Osteoblast (primary cell): Measurements from ENCODE around the gene KLC1. TPM values are rescaled to one million over a fixed set of nuclear protein-coding genes. Genes with fewer than 3 reads are reported as not detected.
A peak's percentile ranks its signal among the peaks of the same experiment; 100 is the strongest.

Experiments
- DNase-seq: peaks from one replicate; pipeline ENCODE4 v3.0.0; 2011; ENCODE audit warnings: low spot score, mixed read lengths; ENCODE audit not compliant: insufficient read length; ENCODE audit errors: missing footprints
- H2AFZ ChIP-seq: 2 replicates; pipeline ENCODE4 v1.6.0; 2011; ENCODE audit warnings: mild to moderate bottlenecking, low read length
- H3K27ac ChIP-seq: 2 replicates; pipeline ENCODE4 v1.5.1; 2011; ENCODE audit warnings: mild to moderate bottlenecking, low read depth, low read length, moderate library complexity
- H3K27me3 ChIP-seq: 2 replicates; pipeline ENCODE4 v1.6.0; 2012; ENCODE audit warnings: mild to moderate bottlenecking, control low read depth, inconsistent platforms, low read length, moderate library complexity; ENCODE audit not compliant: insufficient read depth
- H3K36me3 ChIP-seq: 2 replicates; pipeline ENCODE4 v1.5.1; 2011; ENCODE audit warnings: mild to moderate bottlenecking, low read length, control low read depth, moderate library complexity; ENCODE audit not compliant: insufficient read depth
- H3K4me1 ChIP-seq: 2 replicates; pipeline ENCODE4 v1.5.1; 2011; ENCODE audit warnings: mild to moderate bottlenecking, low read length, control low read depth, moderate library complexity; ENCODE audit not compliant: insufficient read depth
- H3K4me2 ChIP-seq: 2 replicates; pipeline ENCODE4 v1.6.0; 2011; ENCODE audit warnings: mild to moderate bottlenecking, low read length; ENCODE audit not compliant: insufficient read depth
- H3K4me3 ChIP-seq: fragments of 200-600 bp; sonication (generic); 3 replicates; pipeline ENCODE4 v1.5.1; 2012; ENCODE audit warnings: mild to moderate bottlenecking, low read length, inconsistent platforms; ENCODE audit not compliant: insufficient read depth
- H3K79me2 ChIP-seq: 2 replicates; pipeline ENCODE4 v1.6.0; 2012; ENCODE audit warnings: mild to moderate bottlenecking, low read length, control low read depth, inconsistent platforms; ENCODE audit not compliant: insufficient read depth
- H3K9me3 ChIP-seq: 2 replicates; pipeline ENCODE4 v1.5.1; 2011; ENCODE audit warnings: low read depth, low read length, control low read depth
- H4K20me1 ChIP-seq: 2 replicates; pipeline ENCODE4 v1.6.0; 2012; ENCODE audit warnings: mild to moderate bottlenecking, low read length, control low read depth; ENCODE audit not compliant: insufficient read depth
- CTCF ChIP-seq: IDR thresholded peaks from 2 replicates; pipeline ENCODE4 v1.5.1; 2011; ENCODE audit warnings: mild to moderate bottlenecking, low read depth, low read length, moderate library complexity; ENCODE audit errors: extremely low read depth
- total RNA-seq: library from RNA; depleted of rRNA; stranded (reverse); fragments of >200 nt; gene quantifications from 2 replicates; pipeline ENCODE4 v1.2.3, GENCODE V29; 2012

Gene KLC1
- total RNA-seq, 1 donor, result 205 TPM

- H3K79me2 ChIP-seq, result peaks cover 95% of the 10 kb centered on the region
- H3K27ac ChIP-seq, result peak overlapping the region; percentile 69
- H4K20me1 ChIP-seq, result peaks cover 61% of the 10 kb centered on the region
- peaks cover 21% of the 10 kb centered on the region for H3K4me1 ChIP-seq
- TF ChIP-seq CTCF, result no peak
- no peak overlapping the region for H2AFZ ChIP-seq
- no peak overlapping the region for H3K4me3 ChIP-seq
- no peaks in the 10 kb centered on the region for H3K9me3 ChIP-seq
- H3K27me3 ChIP-seq, result no peaks in the 10 kb centered on the region
- peak overlapping the region; percentile 2 for H3K4me2 ChIP-seq
- DNase-seq, result peak; percentile 97
- peaks cover 3% of the 10 kb centered on the region for H3K36me3 ChIP-seq
These were observed 92.5 kb downstream of the KLC1 start for GRCh38 chr14:103721334-103722120.

DNA sequence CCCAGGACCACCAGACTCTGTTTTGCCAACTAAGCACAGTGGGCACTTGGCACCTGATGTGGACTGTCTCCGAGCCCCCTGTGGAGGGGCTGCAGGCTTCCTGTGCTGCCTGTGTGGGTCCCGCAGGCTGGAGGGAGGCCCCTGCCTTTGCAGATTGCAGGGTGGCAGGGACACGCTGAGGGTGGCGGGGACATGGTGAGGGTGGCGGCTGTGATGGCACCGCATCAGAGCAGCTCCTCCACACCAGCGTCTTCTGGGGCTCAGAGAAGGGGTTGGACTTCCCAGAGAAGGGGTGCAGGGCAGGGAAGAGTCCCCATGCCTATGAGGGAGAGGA is 94.7 kb downstream of the KLC1 start:
- Histone ChIP-seq H3K36me3 (peaks cover 3% of the 10 kb centered on the region), H3K4me1 (peaks cover 15% of the 10 kb centered on the region), H3K27ac (no peak overlapping the region), H3K79me2 (peaks cover 89% of the 10 kb centered on the region), H4K20me1 (peaks cover 44% of the 10 kb centered on the region), H3K4me3 (no peak overlapping the region), H3K4me2 (no peak overlapping the region), H2AFZ (no peak overlapping the region), H3K27me3 (no peaks in the 10 kb centered on the region), H3K9me3 (no peaks in the 10 kb centered on the region)
- TF ChIP-seq CTCF, result no peak
- no peak for DNase-seq

GRCh38 chr14:103724116-103724515 is 95.1 kb downstream of the KLC1 start:
- Histone ChIP-seq H2AFZ (no peak overlapping the region), H3K27ac (peak overlapping the region; percentile 41), H3K4me3 (no peak overlapping the region), H3K4me1 (peaks cover 15% of the 10 kb centered on the region), H3K79me2 (peaks cover 85% of the 10 kb centered on the region), H3K36me3 (peaks cover 5% of the 10 kb centered on the region), H3K9me3 (no peaks in the 10 kb centered on the region), H4K20me1 (peaks cover 44% of the 10 kb centered on the region), H3K4me2 (no peak overlapping the region), H3K27me3 (no peaks in the 10 kb centered on the region)
- DNase-seq, result peak; percentile 95
- TF ChIP-seq CTCF, result no peak

DNA sequence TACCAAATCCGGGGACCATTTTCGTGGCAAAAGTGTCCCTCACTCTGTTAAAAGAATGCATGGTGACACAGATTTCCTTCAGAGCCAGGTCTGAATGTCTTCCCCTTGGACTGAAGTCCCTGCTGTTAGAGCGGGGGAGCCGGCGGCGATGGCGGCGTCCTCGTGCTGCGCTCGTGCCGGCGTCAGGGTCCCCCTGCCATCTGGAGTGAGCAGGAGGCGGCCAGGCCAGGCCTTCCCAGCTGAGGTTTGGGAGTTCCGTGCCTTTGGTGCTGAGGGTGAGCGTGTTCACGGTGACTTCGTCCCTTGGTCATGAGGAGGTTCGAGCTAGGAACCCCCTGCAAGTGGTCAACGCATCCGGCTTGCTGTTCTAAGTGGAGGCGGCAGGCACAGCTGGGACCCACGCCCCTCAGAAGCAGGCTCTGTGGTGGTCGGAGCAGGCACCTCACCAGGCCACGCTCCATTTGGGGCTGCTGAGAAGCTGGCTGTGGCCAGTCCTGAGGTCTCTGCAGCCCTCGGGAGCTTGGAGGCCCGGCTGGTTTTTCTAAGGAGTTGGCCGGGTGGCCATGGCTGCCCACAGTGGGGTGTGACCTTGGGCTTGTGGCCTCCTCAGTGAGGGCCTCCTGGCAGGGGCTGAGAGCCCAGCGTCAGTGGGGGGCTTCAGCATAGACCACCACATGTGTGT is 96.1 kb downstream of the KLC1 start:
- H3K27me3 ChIP-seq, result no peaks in the 10 kb centered on the region
- DNase-seq, result peak; percentile 71
- peaks cover 76% of the 10 kb centered on the region for H3K79me2 ChIP-seq
- H3K36me3 ChIP-seq, result peaks cover 15% of the 10 kb centered on the region
- H2AFZ ChIP-seq, result no peak overlapping the region
- no peak overlapping the region for H3K4me3 ChIP-seq
- peaks cover 15% of the 10 kb centered on the region for H3K4me1 ChIP-seq
- H4K20me1 ChIP-seq, result peaks cover 38% of the 10 kb centered on the region
- no peak for TF ChIP-seq CTCF
- H3K4me2 ChIP-seq, result no peak overlapping the region
- no peak overlapping the region for H3K27ac ChIP-seq
- H3K9me3 ChIP-seq, result no peaks in the 10 kb centered on the region
